Measurements from ENCODE around the gene LRRC36. TPM values are rescaled to one million over a fixed set of nuclear protein-coding genes. Genes with fewer than 3 reads are reported as not detected.

The LRRC36 gene
- total RNA-seq, 1 donor from 2014 or later = 42.1 TPM

DNA sequence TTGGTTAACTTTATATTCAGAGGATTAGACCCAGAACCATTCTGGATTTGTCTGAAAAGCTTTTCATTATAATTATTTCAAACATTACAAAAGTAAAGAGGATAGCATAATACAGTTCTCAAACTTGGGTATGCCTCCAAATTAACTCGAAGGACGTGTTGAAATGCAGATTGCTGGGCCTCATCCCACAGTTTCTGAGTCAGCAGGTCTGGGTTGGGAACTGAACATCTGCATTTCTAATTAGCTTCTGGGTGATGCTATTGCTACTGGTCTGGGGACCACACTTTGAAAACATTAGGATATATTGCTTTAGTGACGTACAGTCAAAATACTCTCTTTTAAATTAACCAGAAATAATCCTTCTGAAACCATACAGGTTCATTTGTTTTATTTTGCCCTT is 56.7 kb downstream of the LRRC36 start:
- no peaks in the 10 kb centered on the region for H3K4me1 ChIP-seq
- no peak for TF ChIP-seq CTCF (IDR thresholded peaks at IDR 0.05)
- H3K36me3 ChIP-seq = peaks cover 4% of the 10 kb centered on the region
- intact Hi-C loops (cut with DNase I) = no loop called here
- no peaks in the 10 kb centered on the region for H3K9me3 ChIP-seq
- H3K27me3 ChIP-seq (ENCODE audit: low read depth) = no peaks in the 10 kb centered on the region
- H3K4me3 ChIP-seq = no peak overlapping the region
- no peak for ATAC-seq
- DNase-seq = no peak
- H3K27ac ChIP-seq = no peak overlapping the region

- no peak for ATAC-seq
- peaks cover 8% of the 10 kb centered on the region for H3K4me1 ChIP-seq
- H3K4me3 ChIP-seq = no peak overlapping the region
- peaks cover 4% of the 10 kb centered on the region for H3K36me3 ChIP-seq
- intact Hi-C loops (cut with DNase I) = no loop called here
- DNase-seq = no peak
- TF ChIP-seq CTCF (IDR thresholded peaks at IDR 0.05) = no peak
- H3K27me3 ChIP-seq (ENCODE audit: low read depth) = no peaks in the 10 kb centered on the region
- no peak overlapping the region for H3K27ac ChIP-seq
- H3K9me3 ChIP-seq = no peaks in the 10 kb centered on the region
Observed at GRCh38 chr16:67384778-67385510, 58.3 kb downstream of the LRRC36 start.

GRCh38 chr16:67386861-67387455 is 60.3 kb downstream of the LRRC36 start:
- no peak for TF ChIP-seq CTCF (IDR thresholded peaks at IDR 0.05)
- peaks cover 4% of the 10 kb centered on the region for H3K36me3 ChIP-seq
- no peak for DNase-seq
- no peaks in the 10 kb centered on the region for H3K9me3 ChIP-seq
- no peaks in the 10 kb centered on the region for H3K27me3 ChIP-seq (ENCODE audit: low read depth)
- H3K4me3 ChIP-seq = no peak overlapping the region
- intact Hi-C loops (cut with DNase I) = no loop called here
- H3K27ac ChIP-seq = no peak overlapping the region
- H3K4me1 ChIP-seq = peaks cover 27% of the 10 kb centered on the region
- no peak for ATAC-seq

GRCh38 chr16:67387479-67388079 is 61.0 kb downstream of the LRRC36 start:
- intact Hi-C loops (cut with DNase I) = no loop called here
- no peak for DNase-seq

GRCh38 chr16:67388191-67388590 is 61.6 kb downstream of the LRRC36 start:
- Histone ChIP-seq H3K27ac (no peak overlapping the region), H3K36me3 (peaks cover 4% of the 10 kb centered on the region), H3K4me3 (no peak overlapping the region), H3K9me3 (no peaks in the 10 kb centered on the region), H3K27me3 (ENCODE audit: low read depth) (peaks cover 7% of the 10 kb centered on the region), H3K4me1 (peaks cover 39% of the 10 kb centered on the region)
- intact Hi-C loops (cut with DNase I) = no loop called here
- TF ChIP-seq CTCF (IDR thresholded peaks at IDR 0.05) = no peak
- DNase-seq = no peak
- ATAC-seq = no peak

More at GRCh38 chr16:67387479-67388079, 61.0 kb downstream of the LRRC36 start:
- no peak overlapping the region for H3K27ac ChIP-seq
- no peak for ATAC-seq
- H3K4me1 ChIP-seq = peaks cover 33% of the 10 kb centered on the region
- no peak overlapping the region for H3K4me3 ChIP-seq
- TF ChIP-seq CTCF (IDR thresholded peaks at IDR 0.05) = no peak
- H3K9me3 ChIP-seq = no peaks in the 10 kb centered on the region
- H3K27me3 ChIP-seq (ENCODE audit: low read depth) = peaks cover 1% of the 10 kb centered on the region
- peaks cover 4% of the 10 kb centered on the region for H3K36me3 ChIP-seq

All from lower lobe of right lung (tissue), 2 donors.